Trophoblast cell (in vitro differentiated cells and primary cell): ENCODE results near the gene OR2M4.
A peak's percentile ranks its signal among the peaks of the same experiment; 100 is the strongest.
"Not testable (repeated sequence)": the region's sequence is repeated elsewhere in the genome, so short reads cannot be mapped to it uniquely, and the experiment has no call there.

ENCODE experiments used
- DNase-seq, 2 donors: peaks; one replicate each; pipeline ENCODE4 v3.0.0-alpha.2; 2016
- H2AFZ ChIP-seq: 2 replicates; pipeline ENCODE4 v1.6.1; 2013; ENCODE audit warnings: low read length, moderate library complexity, mild to moderate bottlenecking; ENCODE audit not compliant: insufficient read depth, poor library complexity
- H2AK5ac ChIP-seq: 2 replicates; pipeline ENCODE4 v1.6.1; 2013; ENCODE audit warnings: mild to moderate bottlenecking, low read length
- H2BK120ac ChIP-seq: 2 replicates; pipeline ENCODE4 v1.6.1; 2013; ENCODE audit warnings: low read length, mild to moderate bottlenecking, moderate library complexity; ENCODE audit not compliant: insufficient read depth, poor library complexity
- H2BK12ac ChIP-seq: 2 replicates; pipeline ENCODE4 v1.6.1; 2013; ENCODE audit warnings: mild to moderate bottlenecking, low read length, moderate library complexity
- H2BK5ac ChIP-seq: 2 replicates; pipeline ENCODE4 v1.6.1; 2013; ENCODE audit warnings: low read length, low read depth, moderate library complexity, mild to moderate bottlenecking; ENCODE audit not compliant: poor library complexity
- H3K14ac ChIP-seq: 2 replicates; pipeline ENCODE4 v1.6.1; 2013; ENCODE audit warnings: mild to moderate bottlenecking, low read length
- H3K18ac ChIP-seq: 2 replicates; pipeline ENCODE4 v1.6.1; 2013; ENCODE audit warnings: mild to moderate bottlenecking, low read length
- H3K23ac ChIP-seq: 2 replicates; pipeline ENCODE4 v1.6.1; 2013; ENCODE audit warnings: low read length
- H3K27ac ChIP-seq: 2 replicates; pipeline ENCODE4 v1.5.1; 2013; ENCODE audit warnings: low read depth, mild to moderate bottlenecking, inconsistent platforms, low read length, moderate library complexity
- H3K27me3 ChIP-seq: 2 replicates; pipeline ENCODE4 v1.6.1; 2013; ENCODE audit warnings: inconsistent platforms, mild to moderate bottlenecking, low read length, moderate library complexity; ENCODE audit not compliant: insufficient read depth
- H3K36me3 ChIP-seq, 2 experiments: 1 replicate in 1 of 2; 2 replicates in 1 of 2; pipeline ENCODE4 v1.6.1; 2013; ENCODE audit warnings: low read length in 2 of 2, mild to moderate bottlenecking in 2 of 2, moderate library complexity in 1 of 2; ENCODE audit not compliant: insufficient read depth in 2 of 2, control insufficient read depth in 1 of 2
- H3K4ac ChIP-seq: 2 replicates; pipeline ENCODE4 v1.6.1; 2013; ENCODE audit warnings: low read depth, mild to moderate bottlenecking, low read length, moderate library complexity
- H3K4me1 ChIP-seq, 2 experiments: 1 replicate in 1 of 2; 2 replicates in 1 of 2; pipeline ENCODE4 v1.6.1; 2013; ENCODE audit warnings: low read length in 2 of 2, mild to moderate bottlenecking in 2 of 2, moderate library complexity in 1 of 2; ENCODE audit not compliant: insufficient read depth in 2 of 2, control insufficient read depth in 1 of 2
- H3K4me2 ChIP-seq: 2 replicates; pipeline ENCODE4 v1.6.1; 2013; ENCODE audit warnings: inconsistent platforms, mild to moderate bottlenecking, low read length, moderate library complexity
- H3K4me3 ChIP-seq: 2 replicates; pipeline ENCODE4 v1.5.1; 2013; ENCODE audit warnings: mild to moderate bottlenecking, low read depth, low read length, inconsistent platforms
- H3K79me1 ChIP-seq: one replicate; pipeline ENCODE4 v1.6.1; 2013; ENCODE audit warnings: low read length
- H3K79me2 ChIP-seq: 2 replicates; pipeline ENCODE4 v1.6.1; 2013; ENCODE audit warnings: low read length, mild to moderate bottlenecking; ENCODE audit not compliant: control insufficient read depth, insufficient read depth, poor library complexity
- H3K9ac ChIP-seq: 2 replicates; pipeline ENCODE4 v1.6.1; 2013; ENCODE audit warnings: mild to moderate bottlenecking, low read length
- H3K9me3 ChIP-seq: 2 replicates; pipeline ENCODE4 v1.6.1; 2013; ENCODE audit warnings: low read depth, mild to moderate bottlenecking, control low read depth, inconsistent platforms, low read length; ENCODE audit not compliant: insufficient read depth
- H4K12ac ChIP-seq: 2 replicates; pipeline ENCODE4 v1.6.1; 2013; ENCODE audit warnings: low read depth, mild to moderate bottlenecking, low read length, moderate library complexity
- H4K8ac ChIP-seq: 2 replicates; pipeline ENCODE4 v1.6.1; 2013; ENCODE audit warnings: low read depth, mild to moderate bottlenecking, low read length, moderate library complexity
- H4K91ac ChIP-seq: one replicate; pipeline ENCODE4 v1.6.1; 2013; ENCODE audit warnings: low read depth, mild to moderate bottlenecking, low read length, moderate library complexity
- WGBS: extraction: QIAGEN DNeasy Blood & Tissue Kit; methylation state at CpG from one replicate; pipeline ENCODE4 v1.1.7; 2013; ENCODE audit warnings: missing lambda C conversion rate; ENCODE audit not compliant: insufficient read length, insufficient coverage; ENCODE audit errors: extremely low coverage; 5-methylcytosine and 5-hydroxymethylcytosine counted together

Gene OR2M4

DNA sequence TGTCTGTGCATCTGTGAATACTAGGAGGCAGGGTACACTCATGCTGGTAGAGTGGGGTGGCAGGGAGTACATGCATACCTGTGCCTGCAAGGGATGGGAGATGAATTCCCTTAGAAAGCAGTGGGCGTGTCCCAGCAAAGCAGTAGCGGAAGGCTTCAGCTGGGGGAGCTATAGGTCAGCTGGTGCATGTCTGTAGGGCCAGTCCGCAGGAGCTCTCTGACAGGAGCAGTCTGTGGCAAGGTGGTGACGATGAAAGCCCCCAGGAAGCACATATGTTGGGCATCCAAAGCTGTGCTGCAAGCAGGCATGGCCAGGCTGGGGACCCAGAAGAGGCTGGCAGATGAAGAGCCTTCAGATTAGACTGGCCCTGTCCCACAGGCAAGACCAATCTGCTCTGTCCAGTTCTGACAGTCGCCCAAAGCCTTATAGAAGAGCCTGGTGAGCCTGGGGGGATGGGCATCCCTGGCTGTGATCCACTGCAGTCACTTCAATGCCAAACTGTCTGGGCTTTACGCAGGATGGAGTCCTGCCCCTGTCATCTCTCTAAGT lies 1.8 kb upstream of the OR2M4 start:
- no peak overlapping the region for H3K14ac ChIP-seq
- no peak overlapping the region for H4K91ac ChIP-seq
- no peak overlapping the region for H3K9ac ChIP-seq
- no CpG with 5 or more reads among the region's 6 CpGs for WGBS
- H3K9me3 ChIP-seq, result peaks cover 12% of the 10 kb centered on the region
- no peak overlapping the region for H2BK5ac ChIP-seq
- H3K23ac ChIP-seq, result no peak overlapping the region
- H3K4me2 ChIP-seq, result no peak overlapping the region
- no peak overlapping the region for H3K27ac ChIP-seq
- H4K8ac ChIP-seq, result no peak overlapping the region
- H2AFZ ChIP-seq, result no peak overlapping the region
- H3K79me1 ChIP-seq, result no peaks in the 10 kb centered on the region
- H3K4ac ChIP-seq, result no peak overlapping the region
- no peak overlapping the region for H3K18ac ChIP-seq
- no peak overlapping the region for H2AK5ac ChIP-seq
- no peak overlapping the region for H3K4me3 ChIP-seq
- no peaks in the 10 kb centered on the region for H3K4me1 ChIP-seq
- no peaks in the 10 kb centered on the region for H3K27me3 ChIP-seq
- H2BK12ac ChIP-seq, result no peak overlapping the region
- H2BK120ac ChIP-seq, result no peak overlapping the region
- no peak for DNase-seq
- H3K79me2 ChIP-seq, result no peaks in the 10 kb centered on the region
- H4K12ac ChIP-seq, result no peak overlapping the region
- H3K36me3 ChIP-seq, result no peaks in the 10 kb centered on the region

DNA sequence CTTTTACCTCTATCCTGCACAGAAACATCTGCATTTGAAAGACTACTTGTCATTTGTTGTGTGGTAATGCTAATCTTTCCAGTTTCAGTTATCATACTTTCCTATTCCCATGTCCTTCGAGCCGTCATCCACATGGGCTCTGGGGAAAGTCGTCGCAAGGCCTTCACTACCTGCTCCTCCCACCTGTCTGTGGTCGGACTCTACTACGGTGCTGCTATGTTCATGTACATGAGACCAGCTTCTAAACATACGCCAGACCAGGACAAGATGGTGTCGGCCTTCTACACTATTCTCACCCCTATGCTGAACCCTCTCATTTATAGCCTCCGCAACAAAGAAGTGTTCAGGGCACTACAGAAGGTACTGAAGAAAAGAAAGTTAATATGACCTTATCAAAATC lies 8.3 kb downstream of the OR2M4 start:
- Histone ChIP-seq H2BK12ac (no peak overlapping the region), H4K12ac (no peak overlapping the region), H4K91ac (no peak overlapping the region), H2AFZ (no peak overlapping the region), H3K18ac (no peak overlapping the region), H3K23ac (no peak overlapping the region), H3K9me3 (peaks cover 15% of the 10 kb centered on the region), H3K14ac (no peak overlapping the region), H3K4ac (no peak overlapping the region), H3K4me3 (no peak overlapping the region), H2BK5ac (no peak overlapping the region), H3K36me3 (no peaks in the 10 kb centered on the region), H3K4me1 (no peaks in the 10 kb centered on the region), H3K9ac (no peak overlapping the region), H3K27me3 (no peaks in the 10 kb centered on the region), H3K27ac (no peak overlapping the region), H3K79me2 (no peaks in the 10 kb centered on the region), H4K8ac (no peak overlapping the region), H3K4me2 (no peak overlapping the region), H2AK5ac (no peak overlapping the region), H2BK120ac (no peak overlapping the region), H3K79me1 (no peaks in the 10 kb centered on the region)
- no peak for DNase-seq
- WGBS, result no CpG with 5 or more reads among the region's 9 CpGs

DNA sequence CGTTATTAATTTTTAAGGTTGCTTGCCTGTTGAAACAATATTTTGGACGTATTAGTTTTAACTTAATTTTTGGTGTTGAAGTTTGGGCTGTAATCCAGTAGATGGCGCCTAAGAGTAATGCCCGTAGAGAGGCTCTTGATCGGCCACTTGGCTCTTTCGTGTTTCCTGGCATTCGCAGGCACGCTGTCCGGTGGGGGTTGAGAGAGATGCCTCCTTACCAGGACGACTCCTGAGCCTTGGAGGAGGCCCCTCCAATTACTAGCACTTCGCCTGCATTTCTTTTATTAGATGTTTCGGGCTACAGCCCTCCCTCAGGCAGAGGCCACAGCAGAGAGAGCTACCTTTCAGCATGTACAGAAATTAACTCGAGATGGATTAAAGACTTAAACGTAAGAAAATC lies 12.0 kb downstream of the OR2M4 start:
- H3K36me3 ChIP-seq, result no peaks in the 10 kb centered on the region
- no peak overlapping the region for H2BK5ac ChIP-seq
- no peak overlapping the region for H4K12ac ChIP-seq
- no peaks in the 10 kb centered on the region for H3K79me1 ChIP-seq
- no peaks in the 10 kb centered on the region for H3K79me2 ChIP-seq
- H2BK120ac ChIP-seq, result no peak overlapping the region
- no peak overlapping the region for H3K4me2 ChIP-seq
- no peak overlapping the region for H2BK12ac ChIP-seq
- H3K4me3 ChIP-seq, result no peak overlapping the region
- DNase-seq, result peak; percentile 12 to 72
- no peak overlapping the region for H3K27ac ChIP-seq
- no peaks in the 10 kb centered on the region for H3K27me3 ChIP-seq
- no peaks in the 10 kb centered on the region for H3K4me1 ChIP-seq
- no peak overlapping the region for H3K9ac ChIP-seq
- H3K18ac ChIP-seq, result no peak overlapping the region
- no peak overlapping the region for H3K23ac ChIP-seq
- no peak overlapping the region for H2AK5ac ChIP-seq
- no peak overlapping the region for H3K4ac ChIP-seq
- H3K14ac ChIP-seq, result no peak overlapping the region
- H4K8ac ChIP-seq, result no peak overlapping the region
- H2AFZ ChIP-seq, result no peak overlapping the region
- H4K91ac ChIP-seq, result no peak overlapping the region
- no CpG with 5 or more reads among the region's 14 CpGs for WGBS
- peaks cover 16% of the 10 kb centered on the region for H3K9me3 ChIP-seq

DNA sequence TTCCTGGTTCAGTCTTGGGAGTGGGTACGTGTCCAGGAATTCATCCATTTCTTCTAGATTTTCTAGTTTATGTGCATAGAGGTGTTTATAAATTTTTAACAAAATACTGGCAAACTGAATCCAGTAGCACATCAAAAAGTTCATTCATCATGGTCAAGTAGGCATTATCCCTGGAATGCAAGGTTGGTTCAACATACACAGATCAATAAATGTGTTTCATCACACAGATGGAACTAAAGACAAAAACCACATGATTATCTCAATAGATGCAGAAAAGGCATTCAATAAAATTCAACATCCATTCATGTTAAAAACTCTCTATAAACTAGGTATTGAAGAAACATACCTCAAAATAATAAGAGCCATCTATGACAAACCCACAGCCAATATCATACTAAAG lies 28.1 kb downstream of the OR2M4 start:
- not testable (repeated sequence) for H2AK5ac ChIP-seq, H2BK12ac ChIP-seq, H3K4me2 ChIP-seq, H3K14ac ChIP-seq, H3K4me1 ChIP-seq, H4K8ac ChIP-seq, H3K36me3 ChIP-seq, H3K4ac ChIP-seq, H3K4me3 ChIP-seq, H4K12ac ChIP-seq, H2AFZ ChIP-seq, H3K9me3 ChIP-seq, H3K79me1 ChIP-seq, DNase-seq, H3K23ac ChIP-seq, H2BK120ac ChIP-seq, H3K9ac ChIP-seq, H3K18ac ChIP-seq, H3K27me3 ChIP-seq, H3K79me2 ChIP-seq, H2BK5ac ChIP-seq, H4K91ac ChIP-seq, H3K27ac ChIP-seq
- WGBS, result no CpG with 5 or more reads among the region's 1 CpG
